MM.1S (cell line): ENCODE measurements around the gene RAB27B.

Source experiments
- DNase-seq: peaks from one replicate; pipeline ENCODE4 v3.0.0-alpha.2; 2015
- H2AFZ ChIP-seq: fragments of 300-600 bp; sonication (generic); 2 replicates; pipeline ENCODE4 v1.6.0; 2016; ENCODE audit warnings: antibody characterized with exemption, low read length
- H3F3A ChIP-seq: fragments of 300-600 bp; sonication (generic); 2 replicates; pipeline ENCODE4 v1.6.1; 2016; ENCODE audit warnings: mild to moderate bottlenecking, antibody characterized with exemption, low read length, moderate library complexity, mixed read lengths; ENCODE audit not compliant: insufficient read depth
- H3K27ac ChIP-seq: fragments of 300-600 bp; sonication (generic); 2 replicates; pipeline ENCODE4 v1.5.1; 2016; ENCODE audit warnings: mild to moderate bottlenecking, low read length
- H3K27me3 ChIP-seq: fragments of 300-600 bp; sonication (generic); replicated peaks from 2 replicates; pipeline ENCODE4 v1.6.0; 2016; ENCODE audit warnings: low read length; ENCODE audit not compliant: insufficient read depth
- H3K36me3 ChIP-seq: fragments of 300-600 bp; sonication (generic); replicated peaks from 2 replicates; pipeline ENCODE4 v1.6.1; 2016; ENCODE audit warnings: mild to moderate bottlenecking, low read length, mixed read lengths; ENCODE audit not compliant: insufficient read depth
- H3K4me1 ChIP-seq: fragments of 300-600 bp; sonication (generic); 2 replicates; pipeline ENCODE4 v1.6.1; 2016; ENCODE audit warnings: low read length, mixed read lengths
- H3K4me2 ChIP-seq: fragments of 300-600 bp; sonication (generic); 2 replicates; pipeline ENCODE4 v1.6.0; 2016; ENCODE audit warnings: low read depth, low read length
- H3K4me3 ChIP-seq: fragments of 300-600 bp; sonication (generic); 2 replicates; pipeline ENCODE4 v1.5.1; 2016; ENCODE audit warnings: low read length, mixed read lengths
- H3K79me2 ChIP-seq: fragments of 300-600 bp; sonication (generic); 2 replicates; pipeline ENCODE4 v1.6.1; 2016; ENCODE audit warnings: mixed run types, low read length, mixed read lengths
- H3K9ac ChIP-seq: fragments of 300-600 bp; sonication (generic); 2 replicates; pipeline ENCODE4 v1.6.1; 2016; ENCODE audit warnings: low read length, mixed read lengths
- H3K9me2 ChIP-seq: fragments of 300-600 bp; sonication (generic); replicated peaks from 2 replicates; pipeline ENCODE4 v1.6.1; 2016; ENCODE audit warnings: mild to moderate bottlenecking, low read length, mixed read lengths; ENCODE audit not compliant: insufficient read depth
- H3K9me3 ChIP-seq: fragments of 300-600 bp; sonication (generic); replicated peaks from 2 replicates; pipeline ENCODE4 v1.6.1; 2016; ENCODE audit warnings: mild to moderate bottlenecking, low read length, mixed read lengths; ENCODE audit not compliant: insufficient read depth
- H4K20me1 ChIP-seq: fragments of 300-600 bp; sonication (generic); 2 replicates; pipeline ENCODE4 v1.6.1; 2016; ENCODE audit warnings: mild to moderate bottlenecking, low read length, moderate library complexity, mixed read lengths; ENCODE audit not compliant: insufficient read depth
- EZH2 ChIP-seq: fragments of 300-600 bp; sonication (generic); optimal IDR thresholded peaks from 2 replicates; pipeline ENCODE3; 2017; ENCODE audit warnings: low read depth, mild to moderate bottlenecking, antibody characterized with exemption, low read length, mixed read lengths
- EZH2phosphoT487 ChIP-seq: fragments of 300-600 bp; sonication (generic); IDR thresholded peaks from 2 replicates; pipeline ENCODE4 v1.6.1; 2018; ENCODE audit warnings: antibody characterized with exemption, low read length
- TF ChIP-seq, protein P1 (sequence below): fragments of 300-600 bp; sonication (generic); IDR thresholded peaks from 2 replicates; pipeline ENCODE4 v1.5.1; 2016; ENCODE audit warnings: antibody characterized with exemption, low read length, mixed read lengths

The RAB27B gene

GRCh38 chr18:54880395-54881105 lies 52.3 kb downstream of the RAB27B start:
- Histone ChIP-seq H3K4me3 (no peak overlapping the region), H3K9ac (no peak overlapping the region), H4K20me1 (no peaks in the 10 kb centered on the region), H3K9me2 (no peaks in the 10 kb centered on the region), H3K4me2 (no peak overlapping the region), H3K36me3 (no peaks in the 10 kb centered on the region), H2AFZ (no peak overlapping the region), H3K9me3 (no peaks in the 10 kb centered on the region), H3F3A (no peaks in the 10 kb centered on the region), H3K4me1 (no peaks in the 10 kb centered on the region), H3K27ac (no peak overlapping the region), H3K79me2 (no peaks in the 10 kb centered on the region), H3K27me3 (no peaks in the 10 kb centered on the region)
- DNase-seq = no peak
- no peak for TF ChIP-seq EZH2
- TF ChIP-seq, protein P1, sequence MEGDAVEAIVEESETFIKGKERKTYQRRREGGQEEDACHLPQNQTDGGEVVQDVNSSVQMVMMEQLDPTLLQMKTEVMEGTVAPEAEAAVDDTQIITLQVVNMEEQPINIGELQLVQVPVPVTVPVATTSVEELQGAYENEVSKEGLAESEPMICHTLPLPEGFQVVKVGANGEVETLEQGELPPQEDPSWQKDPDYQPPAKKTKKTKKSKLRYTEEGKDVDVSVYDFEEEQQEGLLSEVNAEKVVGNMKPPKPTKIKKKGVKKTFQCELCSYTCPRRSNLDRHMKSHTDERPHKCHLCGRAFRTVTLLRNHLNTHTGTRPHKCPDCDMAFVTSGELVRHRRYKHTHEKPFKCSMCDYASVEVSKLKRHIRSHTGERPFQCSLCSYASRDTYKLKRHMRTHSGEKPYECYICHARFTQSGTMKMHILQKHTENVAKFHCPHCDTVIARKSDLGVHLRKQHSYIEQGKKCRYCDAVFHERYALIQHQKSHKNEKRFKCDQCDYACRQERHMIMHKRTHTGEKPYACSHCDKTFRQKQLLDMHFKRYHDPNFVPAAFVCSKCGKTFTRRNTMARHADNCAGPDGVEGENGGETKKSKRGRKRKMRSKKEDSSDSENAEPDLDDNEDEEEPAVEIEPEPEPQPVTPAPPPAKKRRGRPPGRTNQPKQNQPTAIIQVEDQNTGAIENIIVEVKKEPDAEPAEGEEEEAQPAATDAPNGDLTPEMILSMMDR = no peak
- TF ChIP-seq EZH2phosphoT487 = no peak

DNA sequence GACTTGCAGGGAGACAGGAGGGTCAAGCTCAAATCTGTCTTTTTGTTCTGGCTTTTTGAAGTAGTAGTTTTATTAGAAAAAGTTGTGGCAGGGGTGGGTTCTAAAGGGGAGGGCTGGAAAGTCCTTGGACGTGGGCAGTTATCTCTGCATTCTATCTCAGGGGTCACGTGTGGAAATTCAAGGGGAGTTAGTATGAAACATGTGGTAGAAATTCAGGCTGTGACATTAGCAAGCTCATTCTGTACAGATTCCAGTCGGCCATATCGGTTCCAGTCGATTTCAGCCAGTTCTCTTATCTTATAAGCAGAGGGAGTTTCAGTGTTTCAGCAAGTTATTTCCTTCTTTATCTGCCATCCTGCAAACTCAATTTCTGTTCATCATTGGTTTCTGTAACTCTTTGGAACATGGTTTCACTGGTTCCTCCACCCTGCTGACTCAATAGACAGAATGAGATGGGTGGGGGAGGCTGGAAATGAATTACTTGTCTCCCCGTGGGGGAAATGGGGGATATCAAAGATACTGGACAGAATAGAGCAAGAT lies 53.0 kb downstream of the RAB27B start:
- H3K27ac ChIP-seq = no peak overlapping the region
- no peaks in the 10 kb centered on the region for H3K36me3 ChIP-seq
- H3K27me3 ChIP-seq = no peaks in the 10 kb centered on the region
- no peak for DNase-seq
- H4K20me1 ChIP-seq = no peaks in the 10 kb centered on the region
- H3K4me1 ChIP-seq = no peaks in the 10 kb centered on the region
- H3F3A ChIP-seq = no peaks in the 10 kb centered on the region
- no peak overlapping the region for H3K9ac ChIP-seq
- no peaks in the 10 kb centered on the region for H3K9me3 ChIP-seq
- TF ChIP-seq EZH2 (no peak), EZH2phosphoT487 (no peak)
- TF ChIP-seq, protein P1 = no peak
- H3K9me2 ChIP-seq = no peaks in the 10 kb centered on the region
- no peaks in the 10 kb centered on the region for H3K79me2 ChIP-seq
- no peak overlapping the region for H3K4me2 ChIP-seq
- H2AFZ ChIP-seq = no peak overlapping the region
- no peak overlapping the region for H3K4me3 ChIP-seq

DNA sequence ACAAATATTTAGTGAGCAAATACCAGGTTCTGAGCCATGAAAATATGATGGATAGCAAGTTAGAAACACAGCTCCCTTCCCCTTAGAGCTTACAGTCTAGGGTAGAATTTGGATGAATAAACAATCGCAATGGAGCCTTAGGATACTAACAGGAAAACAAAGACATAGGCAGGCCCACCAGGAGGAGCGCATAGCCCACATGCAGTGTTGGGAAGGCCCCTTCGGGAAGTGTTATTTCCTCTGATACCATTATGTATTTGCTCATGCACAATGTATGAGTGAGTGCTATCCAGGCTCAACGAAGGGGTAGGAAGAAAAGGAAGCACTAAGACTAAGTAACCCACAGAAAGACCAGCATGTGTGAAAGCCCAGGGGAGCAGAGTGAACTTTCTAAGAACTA lies 54.0 kb downstream of the RAB27B start:
- no peak for DNase-seq
- H3K4me3 ChIP-seq = no peak overlapping the region
- H3K9me3 ChIP-seq = no peaks in the 10 kb centered on the region
- TF ChIP-seq EZH2phosphoT487 (no peak), EZH2 (no peak)
- TF ChIP-seq, protein P1 = no peak
- no peaks in the 10 kb centered on the region for H3K27me3 ChIP-seq
- H3K36me3 ChIP-seq = no peaks in the 10 kb centered on the region
- H3K9ac ChIP-seq = no peak overlapping the region
- H3K4me2 ChIP-seq = no peak overlapping the region
- no peaks in the 10 kb centered on the region for H3F3A ChIP-seq
- H2AFZ ChIP-seq = no peak overlapping the region
- H3K4me1 ChIP-seq = no peaks in the 10 kb centered on the region
- H4K20me1 ChIP-seq = no peaks in the 10 kb centered on the region
- H3K27ac ChIP-seq = no peak overlapping the region
- no peaks in the 10 kb centered on the region for H3K9me2 ChIP-seq
- H3K79me2 ChIP-seq = no peaks in the 10 kb centered on the region
